Fibroblast of pulmonary artery (primary cell): Measurements from ENCODE around the gene CNTFR.
A peak's percentile ranks its signal among the peaks of the same experiment; 100 is the strongest.

Source experiments
- DNase-seq: peaks from one replicate; pipeline ENCODE4 v3.0.0-alpha.2; 2010; ENCODE audit warnings: low read depth
- H3K4me3 ChIP-seq: replicated peaks from 2 replicates; pipeline ENCODE4 v1.5.1; 2011; ENCODE audit warnings: low read depth, mild to moderate bottlenecking, control low read depth, low read length, moderate library complexity
- CTCF ChIP-seq: IDR thresholded peaks from 2 replicates; pipeline ENCODE4 v1.5.1; 2011; ENCODE audit warnings: mild to moderate bottlenecking, control low read depth, low read length, inconsistent platforms; ENCODE audit errors: missing control alignments

Gene CNTFR

DNA sequence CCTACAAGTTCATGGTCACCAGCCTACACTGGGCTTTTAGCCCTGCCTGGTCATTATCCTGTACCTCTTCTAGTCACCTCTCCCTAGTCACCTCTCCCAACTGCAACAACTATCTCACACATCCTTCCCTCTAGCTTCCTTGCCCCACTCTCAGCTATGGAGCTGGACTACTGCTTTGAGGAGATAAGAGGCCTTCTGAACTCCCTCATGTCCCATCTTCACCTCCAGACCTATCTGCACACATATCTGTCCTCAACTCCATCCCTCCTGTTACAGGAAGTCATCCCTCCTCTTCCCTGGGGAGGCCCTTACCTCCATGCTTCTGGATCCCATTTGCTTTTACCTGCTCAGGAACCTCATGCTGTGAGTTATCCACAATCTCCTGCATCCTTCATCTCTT is 16.7 kb upstream of the CNTFR start:
- TF ChIP-seq CTCF = no peak
- no peak for DNase-seq
- H3K4me3 ChIP-seq = no peak overlapping the region

DNA sequence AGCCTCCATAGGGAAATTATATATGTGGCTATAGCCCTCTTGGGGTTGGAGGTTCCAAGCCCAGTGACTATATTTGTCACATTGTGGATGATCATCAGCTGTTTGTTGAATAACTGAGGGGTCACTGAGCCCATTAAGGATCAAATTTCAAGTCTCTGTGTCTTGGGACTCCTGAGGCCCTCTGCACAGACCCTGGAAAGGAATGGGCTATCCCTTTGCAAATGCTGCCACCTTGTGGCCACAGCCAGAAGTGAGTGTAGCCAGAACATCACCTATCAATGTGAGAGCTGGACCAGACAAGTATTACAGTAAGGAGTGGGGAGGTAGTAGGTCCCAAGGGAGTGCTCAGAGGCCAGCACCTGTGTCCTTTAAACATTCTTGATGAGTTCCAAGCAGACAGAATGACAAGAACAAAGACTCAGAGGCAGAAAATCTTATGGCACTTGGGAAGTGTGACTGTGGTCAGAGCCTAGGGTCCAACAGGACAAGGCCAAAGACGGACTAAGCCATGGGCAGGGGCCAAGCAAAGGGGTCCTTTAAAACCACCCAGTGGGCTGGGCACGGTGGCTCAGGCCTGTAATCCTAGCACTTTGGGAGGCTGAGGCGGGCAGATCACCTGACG is 14.2 kb upstream of the CNTFR start:
- no peak overlapping the region for H3K4me3 ChIP-seq
- peak; percentile 96 for TF ChIP-seq CTCF
- DNase-seq = peak; percentile 79

- H3K4me3 ChIP-seq = no peak overlapping the region
- no peak for DNase-seq
These were observed 12.5 kb upstream of the CNTFR start for GRCh38 chr9:34601937-34602573.

DNA sequence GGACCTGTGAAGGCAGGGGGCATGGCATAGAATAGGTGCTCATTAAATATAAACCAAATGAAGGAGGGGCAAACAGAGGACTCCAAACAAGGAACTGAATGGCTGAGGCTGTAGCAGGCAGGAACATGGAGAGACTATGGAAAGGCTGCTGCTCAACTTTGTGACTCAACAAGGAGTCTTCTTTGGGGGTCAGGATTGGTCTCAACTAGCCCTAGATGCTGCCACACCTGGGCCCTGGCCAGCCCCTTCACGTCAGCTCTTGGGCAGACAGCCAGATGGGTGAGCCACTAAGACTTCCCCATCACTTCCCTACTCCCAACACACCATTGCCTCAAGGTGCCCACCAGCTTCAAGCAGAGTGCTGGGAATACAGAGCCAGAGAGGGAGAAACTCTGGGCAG is 11.4 kb upstream of the CNTFR start:
- no peak overlapping the region for H3K4me3 ChIP-seq
- no peak for DNase-seq
- no peak for TF ChIP-seq CTCF

More at GRCh38 chr9:34601937-34602573, 12.5 kb upstream of the CNTFR start:
- no peak for TF ChIP-seq CTCF

DNA sequence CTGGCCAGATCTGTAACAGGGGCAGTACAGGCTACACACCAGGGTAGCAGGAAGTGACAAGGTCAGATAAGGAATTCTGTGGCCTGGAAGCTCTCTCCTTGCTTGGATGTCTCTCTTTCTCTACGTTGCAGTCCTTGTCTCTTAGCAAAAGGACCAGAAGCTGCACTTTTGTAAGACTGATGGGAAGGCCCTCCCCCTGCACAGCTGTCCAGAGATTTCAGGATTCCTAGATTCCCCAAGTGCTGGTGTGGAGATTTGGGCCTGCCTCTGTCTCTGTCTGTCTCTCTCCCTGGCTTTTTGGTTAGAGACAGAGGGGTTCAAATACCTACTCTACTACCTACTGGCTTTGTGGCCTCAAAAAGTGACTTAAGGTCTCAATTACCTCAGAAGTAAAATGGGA is 10.0 kb upstream of the CNTFR start:
- DNase-seq = no peak
- H3K4me3 ChIP-seq = no peak overlapping the region
- no peak for TF ChIP-seq CTCF

DNA sequence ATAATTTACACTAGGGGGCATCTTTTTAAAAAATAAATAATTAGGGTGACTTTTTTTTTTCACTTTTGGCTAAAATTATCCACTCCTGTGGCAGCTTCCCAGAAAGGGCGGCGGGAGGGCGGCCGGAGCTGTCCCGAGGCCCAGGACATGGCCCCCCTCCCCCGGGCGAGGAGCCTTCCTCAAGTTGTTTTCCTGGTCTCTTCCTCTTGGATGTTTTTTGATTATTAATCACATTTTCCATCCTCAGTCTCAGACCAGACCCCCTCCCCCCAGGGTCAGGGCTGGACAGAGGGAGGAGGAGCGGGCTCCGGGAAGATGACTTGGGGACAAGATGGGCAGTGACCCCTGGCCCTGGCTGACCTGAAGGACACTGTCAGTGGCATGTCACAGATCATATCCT is 4.7 kb upstream of the CNTFR start:
- H3K4me3 ChIP-seq = no peak overlapping the region
- DNase-seq = no peak
- TF ChIP-seq CTCF = no peak
